ENCODE results near the gene ALDH3A2.
"Not testable (repeated sequence)": the region's sequence is repeated elsewhere in the genome, so short reads cannot be mapped to it uniquely, and the experiment has no call there.

The ALDH3A2 gene

DNA sequence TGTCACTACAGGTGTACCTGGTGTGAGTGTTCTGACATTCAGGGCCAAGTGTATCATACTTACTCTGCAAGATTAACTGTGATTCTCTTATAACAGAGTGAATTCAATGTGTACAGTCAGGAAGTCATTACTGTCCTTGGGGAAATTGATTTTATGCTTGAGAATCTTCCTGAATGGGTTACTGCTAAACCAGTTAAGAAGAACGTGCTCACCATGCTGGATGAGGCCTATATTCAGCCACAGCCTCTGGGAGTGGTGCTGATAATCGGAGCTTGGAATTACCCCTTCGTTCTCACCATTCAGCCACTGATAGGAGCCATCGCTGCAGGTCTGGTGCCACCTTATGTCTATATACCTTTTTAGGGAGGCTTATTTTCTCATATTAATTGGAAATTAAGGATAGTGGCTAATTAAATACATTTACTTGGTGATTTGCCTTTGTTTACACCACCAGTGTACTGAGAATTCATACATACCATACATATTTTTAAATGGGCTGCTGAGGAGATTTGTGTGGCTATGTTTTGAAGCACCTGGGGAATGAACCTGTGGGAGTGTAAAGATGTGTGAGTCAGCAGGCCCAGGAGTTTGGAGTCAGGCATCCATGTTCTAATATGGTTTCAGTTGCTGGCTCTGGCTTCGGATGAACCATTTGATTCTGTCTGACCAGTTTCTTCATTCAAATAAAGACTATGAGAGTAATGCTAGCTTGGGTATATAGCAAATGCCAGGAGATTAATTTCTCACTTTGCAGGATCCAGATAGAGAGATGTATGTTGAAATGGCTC is 3.1 kb downstream of the ALDH3A2 start:
- DNase-seq, result no peak

DNA sequence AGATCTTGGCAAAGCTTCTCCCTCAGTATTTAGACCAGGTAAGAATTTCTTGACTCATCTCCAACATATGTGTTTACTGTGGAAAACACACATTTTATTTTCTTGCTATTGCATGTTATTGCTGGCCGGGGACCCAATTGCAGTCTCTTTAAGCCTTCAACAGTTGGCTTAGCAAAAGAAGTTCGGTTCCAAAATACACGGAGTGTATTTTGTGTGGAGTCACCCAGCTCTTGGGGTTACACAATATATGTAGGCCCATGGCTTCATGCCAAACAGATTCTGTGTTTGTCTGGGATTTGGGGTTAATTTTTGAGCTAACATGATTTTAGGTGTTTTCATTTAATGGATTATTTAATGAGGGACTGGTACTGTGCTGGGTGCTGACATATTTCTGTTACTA is 4.0 kb downstream of the ALDH3A2 start:
- DNase-seq, result no peak

DNA sequence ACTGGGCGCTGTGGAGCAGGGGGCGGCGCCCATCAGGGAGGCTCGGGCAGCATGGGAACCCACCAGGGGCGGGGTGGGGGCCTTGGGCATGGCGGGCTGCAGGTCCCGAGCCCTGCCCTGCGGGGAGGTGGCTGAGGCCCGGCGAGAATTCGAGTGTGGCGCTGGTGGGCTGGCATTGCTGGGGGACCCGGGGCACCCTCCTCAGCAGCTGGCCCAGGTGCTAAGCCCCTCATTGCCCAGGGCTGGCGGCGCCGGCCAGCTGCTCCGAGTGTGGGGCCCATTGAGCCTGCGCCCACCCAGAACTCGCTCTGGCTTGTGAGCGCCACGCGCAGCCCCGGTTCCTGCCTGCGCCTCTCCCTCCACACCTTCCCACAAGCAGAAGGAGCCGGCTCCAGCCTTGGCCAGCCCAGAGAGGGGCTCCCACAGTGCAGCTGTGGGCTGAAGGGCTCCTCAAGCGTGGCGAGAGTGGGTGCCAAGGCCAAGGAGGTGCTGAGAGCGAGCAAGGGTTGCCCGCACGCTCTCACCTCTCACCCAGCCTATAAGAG is 5.9 kb downstream of the ALDH3A2 start:
- DNase-seq, result no peak

DNA sequence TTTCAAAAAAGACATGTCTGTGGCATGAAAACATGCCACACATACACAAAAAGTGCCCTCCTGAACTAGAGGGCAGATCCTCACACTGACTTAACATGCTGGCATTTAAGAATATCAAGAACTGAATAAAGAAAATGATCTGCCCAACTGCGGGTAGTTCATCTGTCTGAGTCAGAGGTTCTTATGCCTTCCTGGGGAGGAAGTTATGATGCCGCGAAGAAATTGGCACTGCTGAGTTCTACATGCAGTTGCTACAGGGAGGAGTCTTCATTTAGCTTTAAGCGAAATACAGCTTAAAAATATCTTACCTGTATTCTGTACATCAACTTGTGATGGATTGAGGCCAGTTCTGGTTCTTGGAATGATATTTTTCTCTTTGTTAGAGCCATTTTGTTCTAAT is 6.3 kb downstream of the ALDH3A2 start:
- DNase-seq, result no peak

DNA sequence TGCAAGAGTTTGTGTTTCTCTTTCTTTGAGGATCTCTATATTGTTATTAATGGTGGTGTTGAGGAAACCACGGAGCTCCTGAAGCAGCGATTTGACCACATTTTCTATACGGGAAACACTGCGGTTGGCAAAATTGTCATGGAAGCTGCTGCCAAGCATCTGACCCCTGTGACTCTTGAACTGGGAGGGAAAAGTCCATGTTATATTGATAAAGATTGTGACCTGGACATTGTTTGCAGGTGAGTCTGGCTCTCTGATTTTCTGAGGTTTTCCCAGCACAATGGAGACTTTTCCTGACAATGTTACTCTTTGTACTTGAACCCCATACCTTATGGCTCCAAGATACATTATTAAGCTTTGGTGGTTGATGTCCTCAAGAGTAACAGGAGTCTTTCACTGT is 7.8 kb downstream of the ALDH3A2 start:
- no peak for DNase-seq

DNA sequence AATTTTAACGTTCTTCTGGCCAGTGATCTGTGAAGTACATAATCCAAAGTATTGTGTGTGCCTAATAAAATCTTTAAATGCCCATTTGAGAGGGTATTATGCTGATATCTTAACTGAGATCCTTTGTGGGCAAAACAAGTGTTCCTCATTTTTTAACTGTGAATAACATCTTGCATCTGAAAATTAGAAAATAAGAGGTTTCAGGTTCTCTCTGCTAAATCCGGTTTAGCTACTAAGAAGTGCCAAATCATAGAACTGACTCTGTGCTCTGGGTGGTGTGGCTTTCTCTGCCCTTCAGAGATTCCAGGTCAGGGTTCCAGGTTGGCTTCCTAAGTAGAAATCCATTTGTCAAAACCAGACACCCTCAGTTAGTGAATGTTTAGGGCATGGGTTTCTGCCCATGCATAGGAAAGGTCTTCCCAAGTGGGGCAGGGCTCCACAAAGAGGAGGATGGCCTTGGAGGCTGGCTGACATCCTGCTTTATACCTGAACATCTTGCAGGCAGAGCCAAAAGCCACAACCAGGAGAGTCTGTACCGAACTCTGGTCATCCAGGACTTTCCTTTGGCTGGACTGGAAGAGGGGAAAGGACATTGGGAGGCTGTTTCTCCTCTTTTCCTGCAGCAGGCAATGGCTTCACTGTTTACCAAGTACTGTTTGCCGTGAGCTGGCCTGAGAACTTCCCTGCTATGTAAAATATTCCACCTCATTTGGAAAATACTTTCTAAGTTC is 8.5 kb downstream of the ALDH3A2 start:
- no peak for DNase-seq

DNA sequence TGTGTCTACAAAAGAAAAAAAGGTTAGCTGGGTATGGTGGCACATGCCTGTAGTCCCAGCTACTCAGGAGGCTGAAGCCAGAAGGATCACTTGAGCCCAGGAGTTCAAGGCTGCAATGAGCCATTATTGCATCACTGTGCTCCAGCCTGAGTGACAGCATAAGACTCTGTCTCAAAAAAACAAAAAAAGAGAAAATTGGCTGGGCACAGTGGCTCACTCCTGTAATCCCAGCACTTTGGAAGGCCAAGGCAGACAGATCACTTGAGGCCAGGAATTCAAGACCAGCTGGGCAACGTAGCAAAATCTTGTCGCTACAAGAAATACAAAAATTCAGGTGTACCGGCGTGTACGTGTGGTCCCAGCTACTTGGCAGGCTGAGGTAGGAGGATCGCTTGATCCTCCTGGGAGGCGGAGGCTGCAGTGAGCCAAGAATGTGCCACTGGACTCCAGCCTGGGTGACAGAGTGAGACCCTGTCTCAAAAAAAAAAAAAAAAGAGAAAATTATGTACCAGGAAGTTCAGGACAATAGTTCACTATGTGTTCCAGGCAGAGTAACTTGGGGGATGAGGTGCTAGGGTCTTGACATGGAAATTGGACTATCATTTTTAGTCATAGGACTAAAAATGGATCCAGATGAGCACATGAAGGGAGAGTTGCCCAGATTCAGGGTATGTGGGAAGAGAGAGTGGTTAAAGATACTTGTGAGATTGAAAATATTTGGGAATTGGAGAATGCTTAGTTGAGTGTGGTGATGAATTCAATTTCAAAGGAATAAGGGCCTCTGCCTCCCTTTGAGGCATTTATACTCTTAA is 11.0 kb downstream of the ALDH3A2 start:
- no peak for DNase-seq

DNA sequence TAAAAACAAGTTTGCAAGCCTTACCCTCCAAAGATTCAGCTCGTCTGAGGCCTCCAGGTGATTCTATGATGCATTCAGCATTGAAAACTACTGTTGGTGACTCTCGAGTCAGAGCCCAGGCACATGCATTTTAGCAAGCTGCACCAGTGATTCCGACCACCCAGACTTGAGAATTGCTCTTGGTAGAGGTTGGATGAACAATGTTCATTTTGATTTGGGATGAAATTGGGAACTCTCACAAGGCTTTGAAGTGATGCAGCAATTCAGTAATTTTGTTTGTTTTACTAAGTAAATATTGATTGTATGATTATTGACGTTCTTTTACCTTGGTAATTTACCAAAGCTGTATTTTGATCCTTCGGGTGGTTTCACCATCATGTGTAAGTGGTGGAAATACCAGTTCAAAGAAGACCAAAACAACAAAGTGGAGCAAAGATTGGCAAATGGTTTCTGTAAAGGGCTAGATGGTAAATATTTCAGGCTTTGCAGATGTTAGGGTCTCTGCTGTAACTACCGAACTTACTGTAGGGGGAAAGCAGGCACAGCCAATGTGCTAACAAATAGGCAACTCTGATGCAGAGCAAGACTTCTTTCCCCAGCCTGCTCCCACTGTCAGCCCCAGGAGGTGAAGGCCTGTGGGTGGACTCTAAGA is 11.8 kb downstream of the ALDH3A2 start:
- DNase-seq, result no peak

DNA sequence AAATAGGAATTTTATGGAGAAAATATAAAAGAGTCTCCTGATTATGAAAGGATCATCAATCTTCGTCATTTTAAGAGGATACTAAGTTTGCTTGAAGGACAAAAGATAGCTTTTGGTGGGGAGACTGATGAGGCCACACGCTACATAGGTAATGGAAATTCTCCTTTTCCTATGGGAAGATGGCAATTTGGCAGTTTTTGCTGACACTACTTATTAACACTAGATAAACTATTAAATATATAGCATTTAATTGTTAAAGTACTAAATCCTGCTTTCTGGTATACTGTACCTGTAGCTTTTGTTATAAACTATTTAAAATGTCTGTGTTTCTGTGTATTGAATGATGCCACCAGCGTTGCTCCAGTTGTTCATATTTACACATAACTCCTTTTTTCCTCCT is 12.6 kb downstream of the ALDH3A2 start:
- no peak for DNase-seq

DNA sequence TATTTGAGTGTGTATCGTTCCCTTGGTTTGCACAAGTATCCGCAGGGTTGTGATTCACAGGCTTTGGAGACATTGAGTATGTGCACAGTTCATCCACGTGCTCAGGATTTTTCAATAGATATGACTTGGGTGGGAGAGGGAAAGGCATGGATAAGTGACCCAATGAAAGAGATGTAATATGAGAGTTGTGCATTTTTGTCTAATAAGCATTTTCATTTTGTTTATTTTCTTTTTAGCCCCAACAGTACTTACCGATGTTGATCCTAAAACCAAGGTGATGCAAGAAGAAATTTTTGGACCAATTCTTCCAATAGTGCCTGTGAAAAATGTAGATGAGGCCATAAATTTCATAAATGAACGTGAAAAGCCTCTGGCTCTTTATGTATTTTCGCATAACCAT is 14.5 kb downstream of the ALDH3A2 start:
- DNase-seq, result no peak

DNA sequence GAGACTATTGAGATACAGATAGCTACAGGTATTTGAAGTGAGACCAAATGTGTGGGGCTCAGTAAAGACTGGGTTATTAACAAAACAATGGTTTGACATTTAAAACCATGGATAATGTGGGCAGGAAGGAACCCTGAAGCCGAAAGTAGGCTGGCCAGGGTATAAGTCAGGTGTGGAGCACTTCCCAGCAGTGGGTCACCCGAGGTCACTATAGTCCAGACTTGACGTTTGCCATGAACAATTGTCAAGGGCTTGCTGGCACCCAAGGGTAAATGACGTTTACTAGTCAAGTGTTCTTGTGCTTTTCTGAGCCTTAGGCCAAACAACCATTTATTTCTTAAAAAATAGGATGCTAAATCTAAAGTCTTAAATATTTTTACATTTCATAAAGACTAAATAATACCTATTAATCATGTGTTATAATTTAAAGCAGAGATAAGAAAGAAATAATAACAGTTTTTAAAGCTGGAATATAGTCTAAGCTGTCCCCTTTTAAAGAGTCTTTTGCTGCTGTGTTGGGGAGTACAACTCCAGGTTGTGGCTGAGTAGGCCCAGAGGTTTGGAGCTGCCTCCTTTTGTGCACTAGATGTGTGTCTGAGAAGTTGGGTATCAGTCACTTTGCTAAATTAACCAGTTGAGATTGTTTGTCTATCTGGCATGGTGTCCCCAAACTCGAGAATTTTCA is 15.7 kb downstream of the ALDH3A2 start:
- no peak for DNase-seq

DNA sequence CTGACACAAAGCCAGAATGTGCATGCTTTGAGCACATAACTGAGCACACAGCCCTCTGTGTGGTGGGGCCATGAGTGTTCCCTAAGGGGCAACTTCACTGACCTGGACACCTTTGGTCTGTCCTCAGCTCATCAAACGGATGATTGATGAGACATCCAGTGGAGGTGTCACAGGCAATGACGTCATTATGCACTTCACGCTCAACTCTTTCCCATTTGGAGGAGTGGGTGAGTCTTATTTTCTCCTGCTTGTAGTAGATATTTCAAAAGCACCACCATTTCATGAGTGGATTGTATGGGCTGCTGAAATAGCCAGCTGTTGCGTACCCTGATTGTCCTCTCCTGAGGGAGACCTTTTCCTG is 16.2 kb downstream of the ALDH3A2 start:
- no peak for DNase-seq

DNA sequence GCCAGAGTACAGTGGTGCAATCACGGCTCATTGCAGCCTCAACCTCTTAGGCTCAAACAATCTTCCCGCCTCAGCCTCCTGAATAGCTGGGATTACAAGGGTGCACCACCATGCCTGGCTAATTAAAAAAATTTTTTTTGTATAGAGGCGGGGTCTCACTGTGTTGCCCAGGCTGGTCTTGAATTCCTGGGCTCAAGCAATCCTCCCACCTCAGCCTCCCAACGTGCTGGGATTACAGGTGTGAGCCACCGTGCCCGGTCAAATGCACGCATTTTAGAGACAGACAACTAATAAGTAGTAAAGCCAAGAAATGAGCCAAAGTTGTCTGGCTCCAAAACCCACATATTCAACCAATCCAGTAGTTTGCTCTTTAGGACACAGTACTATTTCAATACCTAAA is 21.1 kb downstream of the ALDH3A2 start:
- not testable (repeated sequence) for DNase-seq

DNA sequence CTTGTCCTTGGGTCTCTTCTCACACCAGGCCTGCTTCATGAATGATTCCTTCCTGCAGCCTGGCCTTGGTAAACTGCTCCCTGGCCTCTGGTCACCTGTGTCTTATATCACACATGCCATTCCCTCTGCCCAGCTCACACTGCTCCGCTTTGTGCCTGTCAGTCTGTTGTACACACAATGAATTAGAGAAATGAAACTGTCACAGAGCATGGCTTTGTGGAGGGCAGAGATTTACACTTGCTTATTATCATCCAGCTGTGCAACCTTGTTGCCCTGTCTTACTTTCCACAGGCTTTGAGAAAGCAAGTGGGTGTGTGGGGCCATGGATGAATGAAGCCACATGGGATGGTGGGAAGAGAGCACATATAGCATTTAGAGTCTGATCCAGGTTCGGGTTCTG is 22.4 kb downstream of the ALDH3A2 start:
- no peak for DNase-seq

DNA sequence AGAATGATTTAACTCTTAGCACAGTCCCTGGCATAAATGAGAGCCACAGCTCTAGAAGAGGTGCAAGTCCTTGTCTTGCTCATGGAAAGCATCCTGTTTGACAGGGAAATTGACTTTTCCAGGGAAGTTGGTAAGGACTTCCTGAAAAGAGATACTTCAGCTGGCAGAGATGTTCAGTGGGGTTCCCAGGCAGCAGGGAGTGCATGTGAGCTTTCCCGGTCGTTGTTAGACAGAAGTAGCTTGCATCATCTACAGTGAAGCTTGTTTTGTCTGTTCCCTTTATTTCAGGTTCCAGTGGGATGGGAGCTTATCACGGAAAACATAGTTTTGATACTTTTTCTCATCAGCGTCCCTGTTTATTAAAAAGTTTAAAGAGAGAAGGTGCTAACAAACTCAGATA is 22.9 kb downstream of the ALDH3A2 start:
- no peak for DNase-seq

DNA sequence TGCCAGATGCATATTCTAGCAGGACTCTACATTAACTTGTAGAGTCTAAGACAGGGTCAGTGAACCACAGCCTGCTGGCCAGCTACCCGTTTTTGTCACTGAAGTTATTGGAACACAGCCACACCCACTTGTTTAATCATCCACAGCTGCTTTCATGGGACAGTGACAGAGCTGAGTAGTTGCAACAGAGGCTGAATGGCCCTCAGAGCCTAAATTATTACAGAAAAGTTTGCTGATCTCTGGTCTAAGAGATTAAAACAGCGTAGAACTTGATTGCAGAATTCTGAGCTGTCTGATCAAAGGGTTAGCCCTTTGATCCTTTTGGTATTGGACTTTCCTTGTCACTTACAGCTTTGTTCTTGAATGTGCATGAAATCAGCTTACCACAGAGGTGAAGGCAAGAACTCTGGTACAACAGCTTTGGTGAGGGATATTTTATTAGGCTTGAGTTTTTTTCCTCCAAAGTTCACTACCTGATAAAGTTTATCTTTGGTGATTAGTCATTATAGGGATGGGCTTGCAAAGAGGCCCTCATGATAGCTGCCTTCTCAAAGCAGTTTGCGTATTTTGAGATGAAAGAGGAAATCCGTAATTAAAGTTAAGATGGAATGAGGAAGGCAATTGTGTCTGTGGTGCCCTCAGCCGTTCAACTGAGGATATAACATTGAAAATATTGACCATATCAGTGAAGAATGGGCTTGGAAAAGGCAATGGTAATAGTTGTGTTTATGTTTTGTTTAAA is 23.6 kb downstream of the ALDH3A2 start:
- no peak for DNase-seq

DNA sequence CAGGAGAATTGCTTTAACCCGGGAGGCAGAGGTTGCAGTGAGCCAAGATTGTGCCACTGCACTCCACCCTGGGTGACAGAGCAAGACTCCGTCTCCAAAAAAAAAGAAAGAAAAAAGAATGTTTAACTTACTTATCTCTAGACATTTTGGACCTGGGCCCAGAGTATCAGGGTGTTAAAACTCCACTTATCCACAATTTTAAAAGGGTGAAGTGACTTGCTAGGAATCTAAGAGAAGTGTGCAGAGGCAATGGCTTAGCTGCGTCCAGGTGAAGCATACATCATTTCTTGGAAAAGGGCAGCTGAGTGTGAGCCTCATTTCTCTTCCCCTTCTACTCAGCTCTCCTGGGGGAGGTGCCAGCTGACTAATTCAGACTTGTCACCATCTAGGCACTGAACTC is 25.1 kb downstream of the ALDH3A2 start:
- no peak for DNase-seq

DNA sequence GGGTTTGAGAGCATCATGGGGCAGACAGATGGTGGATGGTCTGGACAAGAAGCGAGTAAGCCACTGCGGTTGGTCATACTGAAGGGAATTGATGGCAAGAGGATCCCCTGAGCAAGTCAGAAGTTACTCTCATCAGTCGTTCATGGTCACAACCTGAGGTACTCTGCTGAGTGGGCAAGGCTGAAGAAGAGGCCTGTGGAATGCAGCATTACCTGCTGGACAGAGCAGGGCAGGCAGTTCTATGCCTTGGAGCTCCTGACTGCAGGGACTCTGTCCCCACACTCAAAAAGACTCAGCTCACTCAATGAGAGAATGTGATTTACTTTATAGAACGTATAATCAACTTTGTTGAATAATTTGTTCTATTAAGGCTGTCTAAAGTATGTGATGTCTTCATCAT is 28.3 kb downstream of the ALDH3A2 start:
- no peak for DNase-seq

DNA sequence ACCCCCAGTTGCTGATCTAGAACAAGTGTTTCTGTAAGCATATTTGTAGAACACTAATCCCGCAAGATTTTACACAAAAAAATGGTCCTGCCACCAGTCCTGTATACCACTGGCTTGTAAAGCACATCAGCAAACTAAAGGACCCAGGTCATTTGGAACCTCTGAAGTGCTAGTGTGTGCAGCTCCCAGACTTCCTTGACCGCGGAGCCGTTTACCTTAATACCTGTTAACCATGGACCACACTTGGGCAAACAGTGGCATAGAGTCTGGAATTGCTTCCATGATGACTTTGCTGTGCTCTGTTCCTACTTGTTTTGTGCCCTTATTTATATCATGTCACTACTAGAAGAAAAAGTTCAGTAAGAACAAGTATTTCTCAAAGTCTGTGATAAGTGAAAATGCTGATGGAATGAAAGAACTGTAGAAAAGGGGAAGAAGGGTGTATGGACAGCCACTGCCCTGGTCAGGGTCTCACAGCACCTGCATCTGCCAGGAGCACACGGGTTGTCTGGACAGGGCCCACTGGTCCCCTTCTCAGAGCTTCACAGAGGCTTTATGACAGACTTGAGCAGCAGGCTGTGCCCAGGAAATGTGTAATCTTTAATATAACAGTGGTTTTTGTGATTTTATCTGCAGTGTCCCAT is 29.3 kb downstream of the ALDH3A2 start:
- DNase-seq, result no peak

DNA sequence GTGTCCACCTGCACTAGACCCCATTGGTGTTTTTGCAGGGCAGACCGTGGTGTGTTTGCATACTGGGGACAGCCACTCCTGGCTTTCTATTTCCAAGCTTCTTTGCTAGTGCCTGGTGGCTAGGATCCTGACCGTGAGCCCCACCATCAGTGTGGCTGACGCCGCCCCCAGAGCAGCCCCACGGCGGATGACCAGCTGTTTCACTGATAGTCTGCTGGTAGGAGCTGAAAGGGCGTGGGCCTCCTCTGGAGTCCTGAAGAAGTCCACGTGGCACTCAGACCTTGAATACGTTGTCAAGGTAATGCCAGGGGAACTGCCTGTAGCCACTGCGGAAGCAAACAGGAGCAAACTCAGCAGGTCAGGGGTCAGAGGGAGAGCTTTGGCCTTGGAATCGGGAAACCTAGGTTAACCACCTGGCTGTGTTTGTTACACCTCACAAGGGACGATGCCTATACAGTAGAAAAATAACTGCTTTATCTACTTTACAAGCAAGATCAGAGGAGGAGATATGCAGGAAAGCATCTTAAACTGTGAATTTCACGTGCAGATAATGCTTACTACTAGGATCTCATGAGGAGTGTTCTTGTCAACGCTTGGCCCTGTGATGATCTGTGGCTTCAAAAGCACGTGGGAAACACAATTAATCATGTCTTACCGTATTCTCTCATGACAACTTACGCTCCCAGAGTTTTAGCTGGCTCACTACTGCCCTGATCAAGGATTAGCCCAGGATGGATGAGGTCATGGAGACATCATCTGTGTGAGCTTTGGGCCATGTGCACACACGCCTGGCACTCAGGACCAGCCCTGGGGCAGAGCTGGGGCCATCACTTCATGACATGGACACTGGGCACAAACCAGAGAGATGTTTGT is 30.3 kb downstream of the ALDH3A2 start:
- no peak for DNase-seq

Measured in stimulated activated CD4-positive, alpha-beta T cell treated with anti-CD3 and anti-CD28 coated beads, Interleukin-4, amount 100 ng/mL, for 4 hours (primary cell).